GM23338 (cell line): Measurements from ENCODE around the gene RBM44. TPM values are rescaled to one million over a fixed set of nuclear protein-coding genes. Genes with fewer than 3 reads are reported as not detected.

ENCODE experiments used
- ATAC-seq: fragments of 200-7000 bp; cut with Tn5 transposase; 3 replicates; pipeline ENCODE4 v1.9.1; 2020
- DNase-seq: peaks from one replicate; pipeline ENCODE4 v3.0.0-alpha.2; 2015; ENCODE audit warnings: low spot score
- H2AFZ ChIP-seq: fragments of 200-600 bp; sonication (generic); 2 replicates; pipeline ENCODE4 v1.8.0; 2016; ENCODE audit warnings: antibody characterized with exemption, mild to moderate bottlenecking, moderate library complexity
- H3F3A ChIP-seq: fragments of 200-600 bp; sonication (generic); replicated peaks from 2 replicates; pipeline ENCODE4 v1.8.0; 2017; ENCODE audit warnings: antibody characterized with exemption, mixed run types, low read depth
- H3K27ac ChIP-seq: fragments of 200-600 bp; sonication (generic); 2 replicates; pipeline ENCODE4 v1.6.1; 2016; ENCODE audit warnings: low read depth
- H3K27me3 ChIP-seq: fragments of 200-600 bp; sonication (generic); 2 replicates; pipeline ENCODE4 v1.8.0; 2016; ENCODE audit warnings: mild to moderate bottlenecking, mixed run types, moderate library complexity; ENCODE audit not compliant: insufficient read depth
- H3K36me3 ChIP-seq: fragments of 200-600 bp; sonication (generic); 2 replicates; pipeline ENCODE4 v1.8.0; 2016; ENCODE audit warnings: mild to moderate bottlenecking; ENCODE audit not compliant: insufficient read depth
- H3K4me1 ChIP-seq: fragments of 200-600 bp; sonication (generic); 2 replicates; pipeline ENCODE4 v1.8.0; 2016; ENCODE audit warnings: mild to moderate bottlenecking, moderate library complexity; ENCODE audit not compliant: insufficient read depth
- H3K4me2 ChIP-seq: fragments of 200-600 bp; sonication (generic); 2 replicates; pipeline ENCODE4 v1.7.1; 2017; ENCODE audit warnings: mixed run types
- H3K4me3 ChIP-seq: fragments of 200-600 bp; sonication (generic); 2 replicates; pipeline ENCODE4 v1.6.1; 2016; ENCODE audit warnings: mixed run types
- H3K79me2 ChIP-seq: fragments of 200-600 bp; sonication (generic); replicated peaks from 2 replicates; pipeline ENCODE4 v1.8.0; 2017; ENCODE audit warnings: mild to moderate bottlenecking; ENCODE audit not compliant: insufficient read depth
- H3K9me2 ChIP-seq: fragments of 200-600 bp; sonication (generic); 2 replicates; pipeline ENCODE4 v1.8.0; 2017; ENCODE audit not compliant: insufficient read depth
- H4K20me1 ChIP-seq: fragments of 200-600 bp; sonication (generic); replicated peaks from 2 replicates; pipeline ENCODE4 v1.8.0; 2017; ENCODE audit warnings: mild to moderate bottlenecking; ENCODE audit not compliant: insufficient read depth
- H3K27ac Mint-ChIP-seq: 2 replicates; pipeline ENCODE4 v1.8.0; 2020; ENCODE audit warnings: inconsistent platforms, mild to moderate bottlenecking, moderate library complexity, mixed read lengths
- H3K27me3 Mint-ChIP-seq: 3 replicates; pipeline ENCODE4 v1.8.0; 2022; ENCODE audit warnings: low read depth, mild to moderate bottlenecking, moderate library complexity, mixed read lengths, inconsistent platforms; ENCODE audit not compliant: insufficient read depth, poor library complexity
- H3K36me3 Mint-ChIP-seq: 3 replicates; pipeline ENCODE4 v1.8.0; 2021; ENCODE audit warnings: low read depth, mild to moderate bottlenecking, inconsistent platforms, moderate library complexity, mixed read lengths
- H3K4me1 Mint-ChIP-seq: 3 replicates; pipeline ENCODE4 v1.8.0; 2020; ENCODE audit warnings: mild to moderate bottlenecking, inconsistent platforms, mixed read lengths
- H3K4me3 Mint-ChIP-seq: 3 replicates; pipeline ENCODE4 v1.8.0; 2021; ENCODE audit warnings: moderate library complexity, mild to moderate bottlenecking, inconsistent platforms, mixed read lengths
- H3K9me3 Mint-ChIP-seq: 3 replicates; pipeline ENCODE4 v1.8.0; 2020; ENCODE audit warnings: moderate library complexity, mild to moderate bottlenecking, inconsistent platforms, mixed read lengths
- CREB1 ChIP-seq: fragments of 250-450 bp; sonication (Bioruptor Pico); IDR thresholded peaks from 2 replicates; pipeline ENCODE4 v1.5.0; 2020; ENCODE audit warnings: low read depth, mild to moderate bottlenecking, moderate library complexity
- ETS1 ChIP-seq: IDR thresholded peaks from 2 replicates; pipeline ENCODE4 v1.6.1; 2016; ENCODE audit warnings: antibody characterized with exemption
- JUNB ChIP-seq: IDR thresholded peaks from one replicate; pipeline ENCODE4 v1.6.1; 2016; ENCODE audit warnings: antibody characterized with exemption; ENCODE audit not compliant: unreplicated experiment
- STAT1 ChIP-seq: IDR thresholded peaks from one replicate; pipeline ENCODE4 v1.6.1; 2016; ENCODE audit warnings: antibody characterized with exemption; ENCODE audit not compliant: unreplicated experiment
- ZNF114 ChIP-seq: fragments of 250-450 bp; sonication (Bioruptor Pico); IDR thresholded peaks from 2 replicates; pipeline ENCODE4 v1.5.0; 2020; ENCODE audit warnings: mild to moderate bottlenecking, moderate library complexity
- ZNF331 ChIP-seq: fragments of 250-450 bp; sonication (Bioruptor Pico); IDR thresholded peaks from 2 replicates; pipeline ENCODE4 v1.5.0; 2020; ENCODE audit warnings: low read depth, mild to moderate bottlenecking, moderate library complexity
- polyA plus RNA-seq: library from polyadenylated mRNA; unstranded; fragments of >200 nt; fragmentation: Nextera tagmentation; extraction: Ambion mirVana; gene quantifications from 2 replicates; pipeline ENCODE4 v1.2.1, GENCODE V29; 2016
- total RNA-seq: library from RNA; depleted of rRNA; stranded (reverse); fragments of >200 nt; shearing (Covaris generic); gene quantifications from 2 replicates; pipeline ENCODE4 v1.2.3, GENCODE V29; 2014
- TF ChIP-seq, protein P1 (sequence below): IDR thresholded peaks from one replicate; pipeline ENCODE4 v1.6.1; 2018; ENCODE audit warnings: antibody characterized with exemption; ENCODE audit not compliant: unreplicated experiment
- TF ChIP-seq, protein P2 (sequence below): fragments of 250-450 bp; sonication (Bioruptor Pico); IDR thresholded peaks from 2 replicates; pipeline ENCODE4 v1.5.0; 2020; ENCODE audit warnings: mild to moderate bottlenecking, moderate library complexity

Gene RBM44
- total and polyA plus RNA-seq, 2 experiments from 2014 or later = 0.29 to 0.87 TPM

GRCh38 chr2:237882510-237883481 lies 84.2 kb downstream of the RBM44 start:
- H3K36me3 Mint-ChIP-seq = no peaks in the 10 kb centered on the region
- H3K4me3 ChIP-seq = no peak overlapping the region
- no peak overlapping the region for H3K4me2 ChIP-seq
- ATAC-seq (no peak), DNase-seq (no peak)
- H3K27me3 ChIP-seq = no peaks in the 10 kb centered on the region
- peaks cover 6% of the 10 kb centered on the region for H3K4me1 Mint-ChIP-seq
- H3K36me3 ChIP-seq = no peaks in the 10 kb centered on the region
- no peaks in the 10 kb centered on the region for H3K4me1 ChIP-seq
- H3K9me3 Mint-ChIP-seq = no peaks in the 10 kb centered on the region
- no peaks in the 10 kb centered on the region for H3K79me2 ChIP-seq
- no peak overlapping the region for H3K27ac Mint-ChIP-seq
- no peaks in the 10 kb centered on the region for H3K9me2 ChIP-seq
- H3K27ac ChIP-seq = no peak overlapping the region
- H3F3A ChIP-seq = no peaks in the 10 kb centered on the region
- H2AFZ ChIP-seq = no peak overlapping the region
- peaks cover 5% of the 10 kb centered on the region for H3K27me3 Mint-ChIP-seq
- TF ChIP-seq ETS1 (no peak), CREB1 (no peak)
- H3K4me3 Mint-ChIP-seq = no peak overlapping the region
- no peaks in the 10 kb centered on the region for H4K20me1 ChIP-seq

DNA sequence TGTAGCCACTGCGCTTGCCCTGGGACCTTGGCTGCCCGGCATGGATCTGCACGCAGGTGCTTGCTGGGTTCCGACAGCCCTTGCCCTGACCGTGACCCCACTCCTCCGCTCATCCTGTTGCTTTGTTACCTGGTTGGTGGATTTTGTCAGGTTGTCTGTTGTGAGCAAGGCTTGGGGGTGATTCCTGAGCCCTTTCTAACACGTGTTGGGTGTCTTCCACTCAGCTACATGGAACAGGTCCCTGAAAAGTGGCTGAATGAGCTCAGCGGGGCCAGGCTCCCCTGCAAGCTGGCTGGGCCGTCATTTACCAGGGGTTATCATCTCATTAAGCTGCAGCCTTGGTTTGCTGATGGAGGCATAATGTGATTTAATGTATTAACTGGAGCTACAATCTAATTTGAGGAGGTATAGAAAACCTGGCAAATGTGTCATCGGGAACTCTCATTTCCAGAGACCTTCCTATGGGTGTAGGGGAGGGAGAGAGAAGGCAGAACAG lies 85.4 kb downstream of the RBM44 start:
- no peak overlapping the region for H3K27ac Mint-ChIP-seq
- TF ChIP-seq JUNB (no peak), ZNF331 (CRISPR knock-in tag) (no peak), STAT1 (no peak), ZNF114 (CRISPR knock-in tag) (no peak)
- TF ChIP-seq, protein P1, sequence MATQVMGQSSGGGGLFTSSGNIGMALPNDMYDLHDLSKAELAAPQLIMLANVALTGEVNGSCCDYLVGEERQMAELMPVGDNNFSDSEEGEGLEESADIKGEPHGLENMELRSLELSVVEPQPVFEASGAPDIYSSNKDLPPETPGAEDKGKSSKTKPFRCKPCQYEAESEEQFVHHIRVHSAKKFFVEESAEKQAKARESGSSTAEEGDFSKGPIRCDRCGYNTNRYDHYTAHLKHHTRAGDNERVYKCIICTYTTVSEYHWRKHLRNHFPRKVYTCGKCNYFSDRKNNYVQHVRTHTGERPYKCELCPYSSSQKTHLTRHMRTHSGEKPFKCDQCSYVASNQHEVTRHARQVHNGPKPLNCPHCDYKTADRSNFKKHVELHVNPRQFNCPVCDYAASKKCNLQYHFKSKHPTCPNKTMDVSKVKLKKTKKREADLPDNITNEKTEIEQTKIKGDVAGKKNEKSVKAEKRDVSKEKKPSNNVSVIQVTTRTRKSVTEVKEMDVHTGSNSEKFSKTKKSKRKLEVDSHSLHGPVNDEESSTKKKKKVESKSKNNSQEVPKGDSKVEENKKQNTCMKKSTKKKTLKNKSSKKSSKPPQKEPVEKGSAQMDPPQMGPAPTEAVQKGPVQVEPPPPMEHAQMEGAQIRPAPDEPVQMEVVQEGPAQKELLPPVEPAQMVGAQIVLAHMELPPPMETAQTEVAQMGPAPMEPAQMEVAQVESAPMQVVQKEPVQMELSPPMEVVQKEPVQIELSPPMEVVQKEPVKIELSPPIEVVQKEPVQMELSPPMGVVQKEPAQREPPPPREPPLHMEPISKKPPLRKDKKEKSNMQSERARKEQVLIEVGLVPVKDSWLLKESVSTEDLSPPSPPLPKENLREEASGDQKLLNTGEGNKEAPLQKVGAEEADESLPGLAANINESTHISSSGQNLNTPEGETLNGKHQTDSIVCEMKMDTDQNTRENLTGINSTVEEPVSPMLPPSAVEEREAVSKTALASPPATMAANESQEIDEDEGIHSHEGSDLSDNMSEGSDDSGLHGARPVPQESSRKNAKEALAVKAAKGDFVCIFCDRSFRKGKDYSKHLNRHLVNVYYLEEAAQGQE = no peak
- TF ChIP-seq, protein P2, sequence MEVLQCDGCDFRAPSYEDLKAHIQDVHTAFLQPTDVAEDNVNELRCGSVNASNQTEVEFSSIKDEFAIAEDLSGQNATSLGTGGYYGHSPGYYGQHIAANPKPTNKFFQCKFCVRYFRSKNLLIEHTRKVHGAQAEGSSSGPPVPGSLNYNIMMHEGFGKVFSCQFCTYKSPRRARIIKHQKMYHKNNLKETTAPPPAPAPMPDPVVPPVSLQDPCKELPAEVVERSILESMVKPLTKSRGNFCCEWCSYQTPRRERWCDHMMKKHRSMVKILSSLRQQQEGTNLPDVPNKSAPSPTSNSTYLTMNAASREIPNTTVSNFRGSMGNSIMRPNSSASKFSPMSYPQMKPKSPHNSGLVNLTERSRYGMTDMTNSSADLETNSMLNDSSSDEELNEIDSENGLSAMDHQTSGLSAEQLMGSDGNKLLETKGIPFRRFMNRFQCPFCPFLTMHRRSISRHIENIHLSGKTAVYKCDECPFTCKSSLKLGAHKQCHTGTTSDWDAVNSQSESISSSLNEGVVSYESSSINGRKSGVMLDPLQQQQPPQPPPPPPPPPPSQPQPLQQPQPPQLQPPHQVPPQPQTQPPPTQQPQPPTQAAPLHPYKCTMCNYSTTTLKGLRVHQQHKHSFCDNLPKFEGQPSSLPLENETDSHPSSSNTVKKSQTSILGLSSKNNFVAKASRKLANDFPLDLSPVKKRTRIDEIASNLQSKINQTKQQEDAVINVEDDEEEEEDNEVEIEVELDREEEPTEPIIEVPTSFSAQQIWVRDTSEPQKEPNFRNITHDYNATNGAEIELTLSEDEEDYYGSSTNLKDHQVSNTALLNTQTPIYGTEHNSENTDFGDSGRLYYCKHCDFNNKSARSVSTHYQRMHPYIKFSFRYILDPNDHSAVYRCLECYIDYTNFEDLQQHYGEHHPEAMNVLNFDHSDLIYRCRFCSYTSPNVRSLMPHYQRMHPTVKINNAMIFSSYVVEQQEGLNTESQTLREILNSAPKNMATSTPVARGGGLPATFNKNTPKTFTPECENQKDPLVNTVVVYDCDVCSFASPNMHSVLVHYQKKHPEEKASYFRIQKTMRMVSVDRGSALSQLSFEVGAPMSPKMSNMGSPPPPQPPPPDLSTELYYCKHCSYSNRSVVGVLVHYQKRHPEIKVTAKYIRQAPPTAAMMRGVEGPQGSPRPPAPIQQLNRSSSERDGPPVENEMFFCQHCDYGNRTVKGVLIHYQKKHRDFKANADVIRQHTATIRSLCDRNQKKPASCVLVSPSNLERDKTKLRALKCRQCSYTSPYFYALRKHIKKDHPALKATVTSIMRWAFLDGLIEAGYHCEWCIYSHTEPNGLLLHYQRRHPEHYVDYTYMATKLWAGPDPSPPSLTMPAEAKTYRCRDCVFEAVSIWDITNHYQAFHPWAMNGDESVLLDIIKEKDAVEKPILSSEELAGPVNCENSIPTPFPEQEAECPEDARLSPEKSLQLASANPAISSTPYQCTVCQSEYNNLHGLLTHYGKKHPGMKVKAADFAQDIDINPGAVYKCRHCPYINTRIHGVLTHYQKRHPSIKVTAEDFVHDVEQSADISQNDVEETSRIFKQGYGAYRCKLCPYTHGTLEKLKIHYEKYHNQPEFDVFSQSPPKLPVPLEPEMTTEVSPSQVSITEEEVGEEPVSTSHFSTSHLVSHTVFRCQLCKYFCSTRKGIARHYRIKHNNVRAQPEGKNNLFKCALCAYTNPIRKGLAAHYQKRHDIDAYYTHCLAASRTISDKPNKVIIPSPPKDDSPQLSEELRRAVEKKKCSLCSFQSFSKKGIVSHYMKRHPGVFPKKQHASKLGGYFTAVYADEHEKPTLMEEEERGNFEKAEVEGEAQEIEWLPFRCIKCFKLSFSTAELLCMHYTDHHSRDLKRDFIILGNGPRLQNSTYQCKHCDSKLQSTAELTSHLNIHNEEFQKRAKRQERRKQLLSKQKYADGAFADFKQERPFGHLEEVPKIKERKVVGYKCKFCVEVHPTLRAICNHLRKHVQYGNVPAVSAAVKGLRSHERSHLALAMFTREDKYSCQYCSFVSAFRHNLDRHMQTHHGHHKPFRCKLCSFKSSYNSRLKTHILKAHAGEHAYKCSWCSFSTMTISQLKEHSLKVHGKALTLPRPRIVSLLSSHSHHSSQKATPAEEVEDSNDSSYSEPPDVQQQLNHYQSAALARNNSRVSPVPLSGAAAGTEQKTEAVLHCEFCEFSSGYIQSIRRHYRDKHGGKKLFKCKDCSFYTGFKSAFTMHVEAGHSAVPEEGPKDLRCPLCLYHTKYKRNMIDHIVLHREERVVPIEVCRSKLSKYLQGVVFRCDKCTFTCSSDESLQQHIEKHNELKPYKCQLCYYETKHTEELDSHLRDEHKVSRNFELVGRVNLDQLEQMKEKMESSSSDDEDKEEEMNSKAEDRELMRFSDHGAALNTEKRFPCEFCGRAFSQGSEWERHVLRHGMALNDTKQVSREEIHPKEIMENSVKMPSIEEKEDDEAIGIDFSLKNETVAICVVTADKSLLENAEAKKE (CRISPR knock-in tag) = no peak
- no peak overlapping the region for H3K4me2 ChIP-seq

More for the DNA sequence above, 85.4 kb downstream of the RBM44 start:
- no peak overlapping the region for H3K4me3 ChIP-seq
- no peaks in the 10 kb centered on the region for H3K9me3 Mint-ChIP-seq
- no peaks in the 10 kb centered on the region for H3K4me1 ChIP-seq
- peaks cover 3% of the 10 kb centered on the region for H3K4me1 Mint-ChIP-seq
- DNase-seq (no peak), ATAC-seq (no peak)
- no peaks in the 10 kb centered on the region for H3F3A ChIP-seq
- H3K79me2 ChIP-seq = no peaks in the 10 kb centered on the region
- H3K27ac ChIP-seq = no peak overlapping the region
- H3K36me3 ChIP-seq = no peaks in the 10 kb centered on the region
- H3K4me3 Mint-ChIP-seq = no peak overlapping the region
- H4K20me1 ChIP-seq = no peaks in the 10 kb centered on the region
- H2AFZ ChIP-seq = no peak overlapping the region
- no peaks in the 10 kb centered on the region for H3K36me3 Mint-ChIP-seq
- no peaks in the 10 kb centered on the region for H3K27me3 ChIP-seq
- no peaks in the 10 kb centered on the region for H3K9me2 ChIP-seq
- H3K27me3 Mint-ChIP-seq = peaks cover 5% of the 10 kb centered on the region
